Panc1 (cell line): ENCODE results near the gene E2F3.

Experiments
- CTCF ChIP-seq: fragments of 450-650 bp; IDR thresholded peaks from 2 replicates; pipeline ENCODE4 v1.5.1; 2017; ENCODE audit warnings: mild to moderate bottlenecking
- POLR2AphosphoS5 ChIP-seq: IDR thresholded peaks from 2 replicates; pipeline ENCODE4 v1.6.1; 2012; ENCODE audit warnings: mild to moderate bottlenecking, low read depth, low read length, moderate library complexity
- TCF7L2 ChIP-seq: IDR thresholded peaks from 2 replicates; pipeline ENCODE4 v1.6.1; 2011; ENCODE audit warnings: mild to moderate bottlenecking, low read depth, low read length, inconsistent platforms

- TF ChIP-seq CTCF, result no peak
- TF ChIP-seq POLR2AphosphoS5, result no peak
- no peak for TF ChIP-seq TCF7L2
These were observed 59.9 kb downstream of the E2F3 start for GRCh38 chr6:20461576-20461975.
